Esophagus muscularis mucosa (tissue), 4 donors: ENCODE measurements around the gene REPS2. TPM values are rescaled to one million over a fixed set of nuclear protein-coding genes. Genes with fewer than 3 reads are reported as not detected.

Source experiments
- DNase-seq: peaks from one replicate; pipeline ENCODE4 v3.0.0-alpha.2; 2017; ENCODE audit errors: extremely low spot score
- H3K27ac ChIP-seq, 4 donors: fragments of 200-600 bp; sonication (generic); replicated peaks in 1 of 4; 1 replicate in 3 of 4; 2 replicates in 1 of 4; pipeline ENCODE4 v1.5.1; 2016 to 2019; ENCODE audit warnings: mild to moderate bottlenecking in 1 of 4
- H3K27me3 ChIP-seq, 4 donors: fragments of 200-600 bp; sonication (generic); one replicate each; pipeline versions ENCODE4 v1.5.1 to v1.6.0; 2016 to 2019
- H3K36me3 ChIP-seq, 4 donors: fragments of 200-600 bp; sonication (generic); one replicate each; pipeline ENCODE4 v1.5.1; 2016 to 2019
- H3K4me1 ChIP-seq, 4 donors: fragments of 200-600 bp; sonication (generic); one replicate each; pipeline ENCODE4 v1.5.1; 2016 to 2019
- H3K4me3 ChIP-seq, 4 donors: fragments of 200-600 bp; sonication (generic); 1 replicate in 2 of 4; 2 replicates in 2 of 4; pipeline ENCODE4 v1.5.1; 2016 to 2019; ENCODE audit warnings: mild to moderate bottlenecking in 4 of 4, moderate library complexity in 1 of 4
- H3K9me3 ChIP-seq, 4 donors: fragments of 200-600 bp; sonication (generic); 1 replicate in 3 of 4; 2 replicates in 1 of 4; pipeline ENCODE4 v1.5.1; 2016 to 2019
- CTCF ChIP-seq, 3 experiments: fragments of 200-600 bp in 2 of 3; fragments of 450-650 bp in 1 of 3; sonication (generic) in 2 of 3; IDR thresholded peaks; one replicate each; pipeline ENCODE4 v1.5.1; 2017 to 2019; ENCODE audit warnings: antibody characterized with exemption in 3 of 3, mild to moderate bottlenecking in 2 of 3, moderate library complexity in 1 of 3
- EP300 ChIP-seq: sonication (generic); formaldehyde crosslinking; IDR thresholded peaks from one replicate; pipeline ENCODE4 v1.6.1; 2017; ENCODE audit warnings: antibody characterized with exemption
- POLR2A ChIP-seq: fragments of 450-650 bp; IDR thresholded peaks from one replicate; pipeline ENCODE4 v1.6.1; 2017; ENCODE audit warnings: antibody characterized with exemption, moderate library complexity, mild to moderate bottlenecking, low read depth
- POLR2AphosphoS5 ChIP-seq, 2 donors: sonication (generic); formaldehyde crosslinking; IDR thresholded peaks; one replicate each; pipeline ENCODE4 v1.6.1; 2017; ENCODE audit warnings: antibody characterized with exemption in 2 of 2
- WGBS: methylation state at CpG from one replicate; pipeline ENCODE4 v1.1.5; 2018; 5-methylcytosine and 5-hydroxymethylcytosine counted together
- intact Hi-C: fragments of 100-400 bp; cut with DNase I; formaldehyde crosslinking; loops from one replicate; pipeline ENCODE4 v1.15.1; 2023
- total RNA-seq, 4 donors: library from RNA; depleted of rRNA; stranded (reverse); fragments of >200 nt; gene quantifications; one replicate each; pipeline versions ENCODE4 v1.1.0 to v1.2.1, GENCODE V29; 2016

REPS2 gene
- total RNA-seq, 4 donors from 2014 or later, result 26.4 to 49.0 (median 33.2) TPM

GRCh38 chrX:16916561-16916960 is 29.9 kb upstream of the REPS2 start:
- no peaks in the 10 kb centered on the region for H3K27me3 ChIP-seq
- no peaks in the 10 kb centered on the region for H3K9me3 ChIP-seq
- no peaks in the 10 kb centered on the region for H3K4me1 ChIP-seq
- H3K27ac ChIP-seq, result no peak overlapping the region
- no peak for TF ChIP-seq POLR2A
- TF ChIP-seq POLR2AphosphoS5 (IDR thresholded peaks at IDR 0.05), result no peak
- TF ChIP-seq EP300, result no peak
- TF ChIP-seq CTCF (IDR thresholded peaks at IDR 0.05), result no peak
- no peak overlapping the region for H3K4me3 ChIP-seq
- no peak for DNase-seq
- H3K36me3 ChIP-seq, result no peaks in the 10 kb centered on the region
- intact Hi-C loops, result no loop called here
- 80% methylated on average over 5 of the region's 5 CpGs for WGBS

GRCh38 chrX:16917120-16917519 is 29.3 kb upstream of the REPS2 start:
- WGBS, result 77% methylated on average over 6 of the region's 6 CpGs
- TF ChIP-seq EP300 (no peak), POLR2AphosphoS5 (IDR thresholded peaks at IDR 0.05) (no peak)
- Histone ChIP-seq H3K27me3 (no peaks in the 10 kb centered on the region), H3K4me3 (no peak overlapping the region), H3K9me3 (no peaks in the 10 kb centered on the region), H3K27ac (no peak overlapping the region), H3K4me1 (no peaks in the 10 kb centered on the region), H3K36me3 (no peaks in the 10 kb centered on the region)
- intact Hi-C loops, result no loop called here
- no peak for DNase-seq

GRCh38 chrX:16918979-16919378 is 27.5 kb upstream of the REPS2 start:
- Histone ChIP-seq H3K4me3 (no peak overlapping the region), H3K36me3 (no peaks in the 10 kb centered on the region), H3K27ac (no peak overlapping the region), H3K27me3 (no peaks in the 10 kb centered on the region), H3K4me1 (no peaks in the 10 kb centered on the region), H3K9me3 (peaks cover 0 to 3% (median 0%) of the 10 kb centered on the region in 4 donors)
- DNase-seq, result no peak
- intact Hi-C loops, result no loop called here
- TF ChIP-seq POLR2AphosphoS5 (IDR thresholded peaks at IDR 0.05), result no peak

GRCh38 chrX:16920075-16920474 is 26.4 kb upstream of the REPS2 start:
- H3K4me1 ChIP-seq, result no peaks in the 10 kb centered on the region
- TF ChIP-seq POLR2A (no peak), CTCF (IDR thresholded peaks at IDR 0.05) (no peak), EP300 (no peak), POLR2AphosphoS5 (IDR thresholded peaks at IDR 0.05) (no peak)
- no peak for DNase-seq
- H3K4me3 ChIP-seq, result no peak overlapping the region
- H3K9me3 ChIP-seq, result peaks cover 0 to 5% (median 0%) of the 10 kb centered on the region in 4 donors
- no peak overlapping the region for H3K27ac ChIP-seq
- H3K36me3 ChIP-seq, result no peaks in the 10 kb centered on the region
- intact Hi-C loops, result no loop called here
- no peaks in the 10 kb centered on the region for H3K27me3 ChIP-seq

GRCh38 chrX:16923157-16923556 is 23.3 kb upstream of the REPS2 start:
- 94% methylated on average over 3 of the region's 3 CpGs for WGBS
- DNase-seq, result no peak
- H3K4me1 ChIP-seq, result no peaks in the 10 kb centered on the region
- intact Hi-C loops, result no loop called here
- no peaks in the 10 kb centered on the region for H3K27me3 ChIP-seq
- H3K27ac ChIP-seq, result no peak overlapping the region
- H3K9me3 ChIP-seq, result peaks cover 0 to 5% (median 0%) of the 10 kb centered on the region in 4 donors
- no peak for TF ChIP-seq EP300
- TF ChIP-seq POLR2AphosphoS5 (IDR thresholded peaks at IDR 0.05), result no peak
- no peak for TF ChIP-seq POLR2A
- no peak overlapping the region for H3K4me3 ChIP-seq
- no peaks in the 10 kb centered on the region for H3K36me3 ChIP-seq

GRCh38 chrX:16924631-16925480 is 21.6 kb upstream of the REPS2 start:
- WGBS, result 86% methylated on average over 1 of the region's 1 CpG
- no peak for TF ChIP-seq POLR2A
- no peak for TF ChIP-seq EP300
- no peak for TF ChIP-seq CTCF (IDR thresholded peaks at IDR 0.05)
- no peak for TF ChIP-seq POLR2AphosphoS5 (IDR thresholded peaks at IDR 0.05)
- Histone ChIP-seq H3K9me3 (peaks cover 0 to 5% (median 0%) of the 10 kb centered on the region in 4 donors), H3K27ac (no peak overlapping the region), H3K4me1 (no peaks in the 10 kb centered on the region), H3K4me3 (no peak overlapping the region), H3K27me3 (no peaks in the 10 kb centered on the region), H3K36me3 (no peaks in the 10 kb centered on the region)
- intact Hi-C loops, result no loop called here
- DNase-seq, result no peak
